ENCODE data around the gene CHST4. TPM values are rescaled to one million over a fixed set of nuclear protein-coding genes. Genes with fewer than 3 reads are reported as not detected.

CHST4 gene
- total and polyA plus RNA-seq, 2 of the 4 experiments (the other 2 are of a cell fraction), result not detected

- Histone ChIP-seq H3K27me3 (ENCODE audit: control insufficient read depth, insufficient read depth, low read length) (peaks cover 7% of the 10 kb centered on the region; the same call in 1 of the 2 replicates), H3K4me2 (ENCODE audit: low read depth, low read length) (no peak overlapping the region), H2AFZ (replicated peaks; ENCODE audit: low read length, poor library complexity) (no peak overlapping the region), H3K9me1 (ENCODE audit: insufficient read depth, low read length) (no peaks in the 10 kb centered on the region), H2BK20ac (ENCODE audit: low read depth, low read length) (no peak overlapping the region), H4K5ac (ENCODE audit: low read depth, low read length) (no peak overlapping the region), H3K4ac (ENCODE audit: low read depth, low read length) (no peak overlapping the region), H4K91ac (ENCODE audit: insufficient read depth, low read depth, low read length) (no peak overlapping the region), H2AK5ac (ENCODE audit: low read depth, low read length) (no peak overlapping the region), H2AK9ac (replicated peaks; ENCODE audit: low read depth, low read length, poor library complexity) (no peak overlapping the region), H3K4me3 (ENCODE audit: insufficient read depth, low read depth, low read length) (no peak overlapping the region), H4K8ac (ENCODE audit: low read depth in 2 of 2, low read length in 2 of 2) (no peak overlapping the region), H3K14ac (replicated peaks; ENCODE audit: low read depth, low read length) (no peak overlapping the region), H3K9me3 (ENCODE audit: control insufficient read depth, insufficient read depth, low read length) (no peaks in the 10 kb centered on the region), H2BK5ac (ENCODE audit: low read depth, low read length, poor library complexity, severe bottlenecking) (no peak overlapping the region), H3K23ac (ENCODE audit: low read depth, low read length) (no peak overlapping the region), H3K36me3 (ENCODE audit: control insufficient read depth, insufficient read depth, low read length) (no peaks in the 10 kb centered on the region), H3K9ac (ENCODE audit: low read depth, low read length) (no peak overlapping the region), H3K18ac (ENCODE audit: low read depth, low read length) (no peak overlapping the region), H3K56ac (ENCODE audit: extremely low read depth, insufficient read depth, low read length) (no peak overlapping the region), H3K79me1 (ENCODE audit: low read depth in 1 of 2, low read length in 2 of 2) (no peaks in the 10 kb centered on the region), H4K20me1 (ENCODE audit: insufficient read depth, low read length) (no peaks in the 10 kb centered on the region), H3K4me1 (ENCODE audit: control insufficient read depth, insufficient read depth, low read length) (no peaks in the 10 kb centered on the region), H3K27ac (ENCODE audit: insufficient read depth, low read length) (no peak overlapping the region), H2BK15ac (ENCODE audit: low read depth, low read length) (no peak overlapping the region), H2BK120ac (ENCODE audit: low read depth, low read length) (no peak overlapping the region)
- WGBS, 2 experiments (ENCODE audit: extremely low coverage in 2 of 2, insufficient read length in 1 of 2), result no CpG with 5 or more reads among the region's 4 CpGs
- DNase-seq (no peak), ATAC-seq (ENCODE audit: low read depth) (no peak)
- TF ChIP-seq MXI1 (IDR thresholded peaks at IDR 0.05; ENCODE audit: borderline replicate concordance, low read depth, low read length) (no peak), SMC3 (IDR thresholded peaks at IDR 0.05; ENCODE audit: low read depth, low read length) (no peak), NFE2L2 (IDR thresholded peaks at IDR 0.05; ENCODE audit: low read depth, low read length) (no peak), CTCF (conservative IDR thresholded peaks at IDR 0.05; ENCODE audit: low read depth, low read length) (no peak), RAD21 (IDR thresholded peaks at IDR 0.05; ENCODE audit: low read length) (no peak), MAFK (IDR thresholded peaks at IDR 0.05; ENCODE audit: low read depth, low read length) (no peak), MAZ (IDR thresholded peaks at IDR 0.05; ENCODE audit: borderline replicate concordance, low read depth, low read length) (no peak), POLR2A (IDR thresholded peaks at IDR 0.05; ENCODE audit: low read depth, low read length) (no peak)
- POLR2A ChIA-PET (ENCODE audit: unreplicated experiment), result interaction anchor here (0.5 kb wide), 1 partner anchor 331 kb away, joined by 3 read pairs; no protein-coding TSS in a partner anchor
- BruUV-seq (replicated peaks), result no TSS peak
- in situ Hi-C loops (cut with MboI; ENCODE audit: low sequenced_read_pairs) (no loop called here), intact Hi-C loops (cut with micrococcal nuclease) (no loop called here), dilution Hi-C loops (cut with HindIII; ENCODE audit: low sequenced_read_pairs, unreplicated experiment) (no loop called here)
- CTCF ChIA-PET, result no interaction called here
Measured at GRCh38 chr16:71569621-71570020, 43.4 kb downstream of the CHST4 start.

Measured in IMR-90 (cell line).